H1 (cell line): Measurements from ENCODE around the gene TNRC6A. TPM values are rescaled to one million over a fixed set of nuclear protein-coding genes. Genes with fewer than 3 reads are reported as not detected.

Experiments used
- CTCF ChIA-PET: fragments of 300-600 bp; sonication (Branson Sonifier 250); formaldehyde crosslinking; loops from one replicate; lab custom pipeline; 2021; ENCODE audit not compliant: partially characterized antibody; lab: Charles Lee
- POLR2A ChIA-PET: fragments of 300-600 bp; sonication (Branson Sonifier 250); formaldehyde crosslinking; loops from one replicate; lab custom pipeline; 2021; ENCODE audit warnings: inconsistent platforms; ENCODE audit not compliant: partially characterized antibody; lab: Charles Lee
- DNase-seq, 2 experiments: peaks; one replicate each; pipeline versions ENCODE4 v3.0.0 to v3.0.0-alpha.2; 2010 to 2022; ENCODE audit warnings: low spot score in 2 of 2, low read depth in 1 of 2, mixed read lengths in 1 of 2
- FAIRE-seq: peaks from 2 replicates; lab custom pipeline; 2011; peaks lifted over from hg19 to GRCh38; lab: Jason Lieb, UNC
- H2AFZ ChIP-seq: 2 replicates; pipeline ENCODE4 v1.8.1; 2012; ENCODE audit warnings: low read length, inconsistent platforms
- H2AK5ac ChIP-seq: 2 replicates; pipeline ENCODE4 v1.6.1; 2013; ENCODE audit warnings: low read depth, low read length
- H2BK120ac ChIP-seq: replicated peaks from 2 replicates; pipeline ENCODE3; 2013; ENCODE audit warnings: low read depth, low read length, inconsistent platforms
- H2BK12ac ChIP-seq: 2 replicates; pipeline ENCODE4 v1.6.1; 2013; ENCODE audit warnings: low read depth, low read length
- H2BK15ac ChIP-seq: 2 replicates; pipeline ENCODE4 v1.6.1; 2013; ENCODE audit warnings: low read length
- H2BK20ac ChIP-seq: 2 replicates; pipeline ENCODE4 v1.6.1; 2013; ENCODE audit warnings: low read length
- H2BK5ac ChIP-seq: 2 replicates; pipeline ENCODE4 v1.6.1; 2013; ENCODE audit warnings: low read depth, low read length
- H3K14ac ChIP-seq: 2 replicates; pipeline ENCODE4 v1.6.1; 2013; ENCODE audit warnings: inconsistent platforms; ENCODE audit not compliant: insufficient read length
- H3K18ac ChIP-seq: 2 replicates; pipeline ENCODE4 v1.6.1; 2013; ENCODE audit warnings: low read length; ENCODE audit errors: extremely low read depth
- H3K23ac ChIP-seq: 2 replicates; pipeline ENCODE4 v1.6.1; 2013; ENCODE audit warnings: inconsistent platforms; ENCODE audit not compliant: insufficient read length
- H3K23me2 ChIP-seq: 2 replicates; pipeline ENCODE4 v1.6.1; 2013; ENCODE audit warnings: low read depth, low read length
- H3K27ac ChIP-seq: 2 replicates; pipeline ENCODE4 v1.6.1; 2011; ENCODE audit warnings: low read depth, low read length, inconsistent platforms
- H3K27me3 ChIP-seq, 4 experiments: replicated peaks in 1 of 4; 1 replicate in 1 of 4; 2 replicates in 3 of 4; pipeline versions ENCODE4 v1.6.1 to v1.8.1; 2011 to 2013; ENCODE audit warnings: low read length in 3 of 4, mild to moderate bottlenecking in 3 of 4, inconsistent platforms in 2 of 4, mixed read lengths in 2 of 4, moderate library complexity in 1 of 4; ENCODE audit not compliant: control insufficient read depth in 3 of 4, insufficient read depth in 3 of 4; ENCODE audit errors: extremely low read depth in 1 of 4
- H3K36me3 ChIP-seq, 4 experiments: 2 replicates each; pipeline versions ENCODE4 v1.6.1 to v1.8.1; 2011 to 2013; ENCODE audit warnings: mild to moderate bottlenecking in 4 of 4, low read length in 3 of 4, moderate library complexity in 2 of 4, control low read depth in 1 of 4, inconsistent platforms in 1 of 4; ENCODE audit not compliant: insufficient read depth in 4 of 4, control insufficient read depth in 2 of 4
- H3K4ac ChIP-seq: replicated peaks from 2 replicates; pipeline ENCODE3; 2013; ENCODE audit warnings: low read length, low read depth, mixed read lengths, inconsistent platforms; ENCODE audit not compliant: insufficient read length
- H3K4me1 ChIP-seq, 4 experiments: replicated peaks in 1 of 4; 1 replicate in 1 of 4; 2 replicates in 3 of 4; pipeline versions ENCODE4 v1.6.1 to v1.8.1; 2011 to 2013; ENCODE audit warnings: low read length in 3 of 4, inconsistent platforms in 2 of 4, mixed read lengths in 1 of 4; ENCODE audit not compliant: insufficient read depth in 4 of 4, control insufficient read depth in 3 of 4
- H3K4me2 ChIP-seq, 2 experiments: 2 replicates each; pipeline versions ENCODE4 v1.6.1 to v1.8.1; 2011 to 2013; ENCODE audit warnings: low read depth in 2 of 2, low read length in 2 of 2, control low read depth in 1 of 2, inconsistent platforms in 1 of 2, mild to moderate bottlenecking in 1 of 2; ENCODE audit not compliant: insufficient read depth in 1 of 2
- H3K4me3 ChIP-seq, 4 experiments: fragments of 200-600, 300-600 bp in 1 of 4; sonication (generic), shearing (Covaris generic), sonication (Bioruptor Twin) in 1 of 4; 2 replicates each; pipeline versions ENCODE4 v1.5.1 to v1.8.1; 2011 to 2016; ENCODE audit warnings: low read length in 4 of 4, low read depth in 3 of 4, control low read depth in 2 of 4, inconsistent platforms in 2 of 4, mild to moderate bottlenecking in 2 of 4, mixed read lengths in 1 of 4, moderate library complexity in 1 of 4; ENCODE audit not compliant: insufficient read depth in 2 of 4; ENCODE audit errors: extremely low read depth in 1 of 4
- H3K56ac ChIP-seq: replicated peaks from 2 replicates; pipeline ENCODE3; 2013; ENCODE audit warnings: low read depth, mild to moderate bottlenecking, mixed read lengths, low read length, inconsistent platforms; ENCODE audit not compliant: insufficient read length
- H3K79me1 ChIP-seq: 2 replicates; pipeline ENCODE4 v1.6.1; 2013; ENCODE audit warnings: low read depth, low read length, control low read depth
- H3K79me2 ChIP-seq, 2 experiments: 2 replicates each; pipeline versions ENCODE4 v1.6.1 to v1.8.1; 2012 to 2013; ENCODE audit warnings: low read length in 2 of 2, mild to moderate bottlenecking in 2 of 2, inconsistent platforms in 1 of 2; ENCODE audit not compliant: insufficient read depth in 2 of 2, control insufficient read depth in 1 of 2
- H3K9ac ChIP-seq, 4 experiments: replicated peaks in 1 of 4; 1 replicate in 1 of 4; 2 replicates in 3 of 4; pipeline versions ENCODE4 v1.6.1 to v1.8.1; 2011 to 2013; ENCODE audit warnings: low read depth in 3 of 4, low read length in 3 of 4, control low read depth in 2 of 4, mild to moderate bottlenecking in 2 of 4, moderate library complexity in 2 of 4, inconsistent platforms in 1 of 4; ENCODE audit errors: extremely low read depth in 1 of 4
- H3K9me3 ChIP-seq, 2 experiments: 2 replicates each; pipeline versions ENCODE4 v1.6.1 to v1.8.1; 2012 to 2013; ENCODE audit warnings: mild to moderate bottlenecking in 2 of 2, moderate library complexity in 2 of 2, control low read depth in 1 of 2, inconsistent platforms in 1 of 2, low read depth in 1 of 2, low read length in 1 of 2, mixed read lengths in 1 of 2; ENCODE audit not compliant: insufficient read depth in 2 of 2
- H4K20me1 ChIP-seq, 2 experiments: replicated peaks in 1 of 2; 2 replicates each; pipeline versions ENCODE3 to v1.8.1; 2011 to 2013; ENCODE audit warnings: inconsistent platforms in 2 of 2, low read length in 2 of 2, mild to moderate bottlenecking in 1 of 2; ENCODE audit not compliant: insufficient read depth in 2 of 2, control insufficient read depth in 1 of 2
- H4K5ac ChIP-seq: 2 replicates; pipeline ENCODE4 v1.6.1; 2013; ENCODE audit warnings: low read length, low read depth, mixed read lengths, inconsistent platforms; ENCODE audit not compliant: insufficient read length
- H4K8ac ChIP-seq: 2 replicates; pipeline ENCODE4 v1.8.0; 2013; ENCODE audit warnings: mild to moderate bottlenecking, moderate library complexity, low read length, inconsistent platforms; ENCODE audit not compliant: insufficient read depth; ENCODE audit errors: extremely low read depth
- H4K91ac ChIP-seq: replicated peaks from 2 replicates; pipeline ENCODE3; 2013; ENCODE audit warnings: low read length, mixed read lengths, inconsistent platforms; ENCODE audit not compliant: insufficient read length
- BACH1 ChIP-seq: IDR thresholded peaks from 2 replicates; pipeline ENCODE4 v1.6.1; 2012; ENCODE audit warnings: low read length, improper control_type of control experiment
- JUND ChIP-seq: IDR thresholded peaks from 2 replicates; pipeline ENCODE4 v1.6.1; 2011; ENCODE audit warnings: mild to moderate bottlenecking, improper control_type of control experiment, low read length
- MAFK ChIP-seq: IDR thresholded peaks from 2 replicates; pipeline ENCODE4 v1.6.1; 2012; ENCODE audit warnings: low read depth, mild to moderate bottlenecking, improper control_type of control experiment, low read length
- POLR2A ChIP-seq, 2 experiments: IDR thresholded peaks; 1 replicate in 1 of 2; 2 replicates in 1 of 2; pipeline ENCODE4 v1.6.1; 2011; ENCODE audit warnings: low read depth in 2 of 2, low read length in 2 of 2, mild to moderate bottlenecking in 2 of 2; ENCODE audit errors: control extremely low read depth in 1 of 2
- WGBS, 2 experiments: shearing (Covaris generic) in 1 of 2; methylation state at CpG; one replicate each; pipeline versions ENCODE4 v1.1.6 to v1.1.7; 2013 to 2015; ENCODE audit warnings: low lambda C conversion rate in 2 of 2, mixed read lengths in 2 of 2, inconsistent platforms in 1 of 2, low coverage in 1 of 2, missing lambda C conversion rate in 1 of 2; ENCODE audit not compliant: insufficient replicate concordance in 2 of 2, insufficient coverage in 1 of 2, insufficient read length in 1 of 2; ENCODE audit errors: extremely low coverage in 1 of 2, missing lambda C conversion rate in 1 of 2; 5-methylcytosine and 5-hydroxymethylcytosine counted together
- polyA plus RNA-seq, 7 experiments: library from polyadenylated mRNA; depleted of rRNA in 3 of 7; stranded (reverse) in 5 of 7; unstranded in 2 of 7; fragments of >200 nt in 5 of 7; fragments of 200-250 nt in 2 of 7; gene quantifications; 1 replicate in 5 of 7; 2 replicates in 1 of 7; 4 replicates in 1 of 7; pipeline versions ENCODE4 v1.2.1 to v1.2.3, GENCODE V29; 2011 to 2013; ENCODE audit warnings: missing spikeins in 2 of 7, mixed read lengths in 2 of 7
- total RNA-seq: library from RNA; stranded (reverse); fragmentation: NEBNext Ultra II Directional; extraction: Animal tissue kit (Norgen Biotek cat#: 25700); gene quantifications from 2 replicates; pipeline ENCODE4 v1.2.1, GENCODE V29; 2021

The TNRC6A gene
- total and polyA plus RNA-seq, 2 of the 8 experiments (the other 6 are each of a cell fraction or from before 2014, with no cell fraction given), result 67.6 to 103 TPM

GRCh38 chr16:24728891-24729242 lies 584 bp upstream of the TNRC6A start:
- no peak for DNase-seq
- Histone ChIP-seq H4K8ac (peak overlapping the region; percentile 92; the same call in 1 of the 2 replicates), H4K5ac (peak overlapping the region; percentile 90), H3K14ac (no peak overlapping the region), H2BK15ac (no peak overlapping the region), H3K4ac (peak overlapping the region; percentile 19), H3K79me1 (no peaks in the 10 kb centered on the region), H3K79me2 (peaks cover 25 to 44% of the 10 kb centered on the region in 2 experiments), H3K4me2 (peak overlapping the region; percentile 85 to 87), H3K4me1 (peaks cover 0 to 15% (median 11%) of the 10 kb centered on the region in 4 experiments; a peak in 5 of 7 replicates), H3K27me3 (no peaks in the 10 kb centered on the region), H2BK120ac (peak overlapping the region; percentile 77), H3K9me3 (no peaks in the 10 kb centered on the region), H3K9ac (peak overlapping the region in 3 of 4 experiments; percentile 65 to 87 (median 71); a peak in 5 of 7 replicates), H2BK12ac (peak overlapping the region; percentile 41; the same call in 1 of the 2 replicates), H4K20me1 (peaks cover 0 to 9% of the 10 kb centered on the region in 2 experiments), H3K4me3 (peak overlapping the region; percentile 59 to 100 (median 99)), H3K36me3 (peaks cover 0 to 26% (median 4%) of the 10 kb centered on the region in 4 experiments; a peak in 4 of 8 replicates), H3K23ac (no peak overlapping the region), H3K56ac (peak overlapping the region; percentile 94), H2AFZ (0 out of 2 replicates have a peak overlapping the region, but pooled peaks have one; percentile 4), H3K18ac (peak overlapping the region; percentile 51; the same call in 1 of the 2 replicates), H3K27ac (peak overlapping the region; percentile 77; the same call in 1 of the 2 replicates), H2BK5ac (peak overlapping the region; percentile 68; the same call in 1 of the 2 replicates), H3K23me2 (no peaks in the 10 kb centered on the region), H2BK20ac (peak overlapping the region; percentile 50; the same call in 1 of the 2 replicates), H4K91ac (peak overlapping the region; percentile 34), H2AK5ac (no peak overlapping the region)
- no peak for FAIRE-seq
- POLR2A ChIA-PET, result interaction anchor here (0.6 to 1.1 kb wide), 4 partner anchors 14 to 831 kb away, joined by 3 read pairs; no protein-coding TSS in a partner anchor
- WGBS, 2 experiments, result 20% methylated on average over 8 of the region's 8 CpGs; no CpG with 5 or more reads in 1 of the 2 experiments
- TF ChIP-seq JUND, result no peak
- TF ChIP-seq MAFK, result 0 out of 2 replicates have a peak, but pooled peaks have one; percentile 46
- peak; percentile 68 for TF ChIP-seq BACH1
- no peak for TF ChIP-seq POLR2A (IDR thresholded peaks at IDR 0.05; ENCODE audit: control extremely low read depth in 1 of 2, low read depth in 2 of 2, low read length in 2 of 2)
- CTCF ChIA-PET, result interaction anchor here (0.6 kb wide), 1 partner anchor 1469 kb away, joined by 3 read pairs; no protein-coding TSS in a partner anchor
